Head of caudate nucleus (tissue), 42 donors: ENCODE measurements around the gene PEMT.
"Not testable (repeated sequence)": the region's sequence is repeated elsewhere in the genome, so short reads cannot be mapped to it uniquely, and the experiment has no call there.

ENCODE experiments used
- DNase-seq, 42 donors: peaks; one replicate each; pipeline versions ENCODE4 v3.0.0 to v3.0.0-alpha.2; 2020 to 2021; ENCODE audit warnings: mixed read lengths in 7 of 42
- intact Hi-C: fragments of 100-400 bp; cut with DNase I; formaldehyde crosslinking; loops from one replicate; pipeline ENCODE4 v1.15.0; 2022

The PEMT gene

DNA sequence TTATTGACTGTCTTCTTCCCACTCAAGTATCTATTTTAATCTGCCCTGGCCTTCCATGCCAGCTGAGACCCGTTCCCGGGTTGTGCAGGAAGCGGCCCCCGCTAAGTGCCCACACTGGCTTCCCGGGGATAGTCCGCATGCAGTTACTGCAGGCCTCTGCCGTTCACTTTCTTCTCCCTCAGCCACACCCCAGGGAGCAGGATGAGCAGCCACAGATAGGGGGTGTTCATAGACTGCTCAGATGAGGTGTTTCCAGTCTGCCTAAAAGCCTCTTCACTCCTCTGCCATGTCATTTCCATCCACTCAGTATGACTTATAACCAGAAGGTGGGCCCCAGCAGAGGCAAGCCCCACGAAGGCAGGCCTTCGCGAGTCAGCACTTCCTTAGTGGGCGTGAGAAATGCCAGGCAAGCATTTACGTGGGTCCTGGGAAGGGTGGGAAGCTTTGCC lies 107.0 kb downstream of the PEMT start:
- peak; percentile 33 to 92 (median 72) for DNase-seq
- intact Hi-C loops, result no loop called here

DNA sequence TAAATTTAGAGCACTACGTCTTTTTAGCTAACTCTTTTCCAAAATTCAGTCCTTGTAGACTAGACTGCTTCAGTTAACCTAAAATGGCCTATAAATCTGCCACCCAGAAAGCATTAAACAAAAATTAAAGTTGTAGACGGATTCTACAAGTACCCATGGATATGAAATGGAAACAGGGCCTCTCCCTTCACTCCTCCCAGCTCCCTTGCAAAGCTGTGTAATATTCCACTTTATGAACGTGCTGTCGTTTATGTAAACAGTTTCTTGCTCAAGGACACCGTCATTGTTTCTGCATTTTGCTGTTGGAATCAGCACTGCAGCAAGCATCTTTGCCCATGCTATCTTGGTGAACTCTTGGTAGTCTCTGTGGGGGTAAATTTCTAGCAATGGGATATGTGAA lies 109.6 kb downstream of the PEMT start:
- intact Hi-C loops, result no loop called here

DNA sequence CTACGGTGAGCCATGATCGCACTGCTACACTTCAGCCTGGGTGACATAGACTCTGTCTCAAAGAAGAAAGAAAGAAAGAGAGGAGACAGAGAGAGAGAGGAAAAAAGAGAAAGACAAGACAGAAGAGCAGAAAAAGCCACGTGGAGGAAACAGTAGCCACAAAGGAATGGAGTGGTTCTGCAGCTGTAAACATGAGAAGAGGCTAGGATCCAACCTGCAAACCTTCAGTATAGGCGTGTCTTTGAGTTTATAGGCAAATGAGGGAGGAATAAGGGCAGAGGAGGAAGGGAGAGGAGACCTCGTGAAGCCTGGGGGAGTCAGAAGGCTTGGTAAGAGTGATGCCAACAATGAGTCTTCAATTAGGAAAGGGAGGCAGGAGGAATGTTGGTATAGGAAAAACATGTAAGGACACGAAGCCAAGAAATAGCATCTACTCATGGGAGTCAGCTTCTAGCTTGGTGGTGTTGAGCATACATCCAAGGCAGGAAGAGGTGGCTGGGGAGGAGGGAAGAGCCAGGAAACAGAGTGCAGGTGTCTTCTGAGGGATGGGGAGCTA lies 110.8 kb downstream of the PEMT start:
- DNase-seq, result peak in 1 of 42 donors; percentile 39
- intact Hi-C loops, result no loop called here

More for the DNA sequence above, 109.6 kb downstream of the PEMT start:
- DNase-seq, result no peak

- no peak for DNase-seq
- intact Hi-C loops, result no loop called here
Measured at GRCh38 chr17:17479209-17479608, 112.3 kb downstream of the PEMT start.

DNA sequence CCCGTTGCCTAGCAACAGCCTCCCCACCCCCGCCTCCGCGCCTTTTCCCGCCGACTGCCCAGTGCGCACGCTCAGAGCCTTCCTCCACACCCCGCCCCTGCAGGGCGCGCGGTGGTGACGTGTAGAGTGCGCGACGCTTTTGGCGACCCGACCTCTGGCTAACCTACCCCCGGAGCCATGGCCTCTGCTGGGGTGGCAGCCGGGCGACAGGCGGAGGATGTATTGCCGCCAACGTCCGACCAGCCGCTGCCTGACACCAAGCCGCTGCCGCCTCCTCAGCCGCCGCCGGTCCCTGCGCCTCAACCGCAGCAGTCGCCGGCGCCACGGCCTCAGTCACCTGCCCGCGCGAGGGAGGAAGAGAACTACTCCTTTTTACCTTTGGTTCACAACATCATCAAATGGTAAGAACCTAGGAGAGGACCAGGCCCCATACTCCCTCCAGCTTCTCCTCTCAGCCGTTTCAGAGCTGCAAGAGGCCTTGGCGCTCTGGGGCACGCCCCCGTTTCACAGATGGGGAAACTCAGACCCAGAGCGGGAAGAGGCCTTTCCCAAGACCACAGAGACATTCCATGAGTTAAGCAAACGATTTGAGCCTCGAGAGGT lies 114.5 kb downstream of the PEMT start, which contains the start of gene MED9:
Gene MED9, plus strand, starts transcription at position 136 of the 603 bp plus-strand sequence. Its CDS starts 42 bp downstream, at position 178.
- DNase-seq, result peak; percentile 77 to 97 (median 94)
- intact Hi-C loops, result no loop called here

GRCh38 chr17:17474341-17474740 lies 117.2 kb downstream of the PEMT start:
- intact Hi-C loops, result no loop called here
- no peak for DNase-seq

- DNase-seq, result no peak
- intact Hi-C loops, result no loop called here
Measured at GRCh38 chr17:17472333-17472920, 119.1 kb downstream of the PEMT start.

GRCh38 chr17:17469996-17470395 lies 121.5 kb downstream of the PEMT start:
- no peak for DNase-seq
- intact Hi-C loops, result no loop called here

DNA sequence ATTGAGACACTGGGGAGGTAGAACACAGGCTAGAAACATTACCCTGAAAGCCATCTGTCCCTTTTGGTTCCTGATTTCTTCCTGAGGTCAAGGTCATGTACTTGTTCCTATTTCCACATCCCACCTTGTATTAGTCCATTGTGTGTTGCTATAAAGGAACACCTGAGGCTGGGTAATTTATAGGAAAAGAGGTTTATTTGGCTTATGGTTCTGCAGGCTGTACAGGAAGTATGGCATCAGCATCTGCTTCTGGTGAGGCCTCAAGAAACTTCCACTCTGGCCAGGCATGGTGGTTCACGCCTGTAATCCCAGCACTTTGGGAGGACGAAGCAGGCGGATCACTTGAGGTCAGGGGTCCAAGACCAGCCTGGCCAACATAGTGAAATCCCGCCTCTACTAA lies 122.2 kb downstream of the PEMT start:
- no peak for DNase-seq
- intact Hi-C loops, result no loop called here

GRCh38 chr17:17468217-17469010 lies 123.1 kb downstream of the PEMT start:
- intact Hi-C loops, result no loop called here
- DNase-seq, result peak in 1 of 42 donors; percentile 27

DNA sequence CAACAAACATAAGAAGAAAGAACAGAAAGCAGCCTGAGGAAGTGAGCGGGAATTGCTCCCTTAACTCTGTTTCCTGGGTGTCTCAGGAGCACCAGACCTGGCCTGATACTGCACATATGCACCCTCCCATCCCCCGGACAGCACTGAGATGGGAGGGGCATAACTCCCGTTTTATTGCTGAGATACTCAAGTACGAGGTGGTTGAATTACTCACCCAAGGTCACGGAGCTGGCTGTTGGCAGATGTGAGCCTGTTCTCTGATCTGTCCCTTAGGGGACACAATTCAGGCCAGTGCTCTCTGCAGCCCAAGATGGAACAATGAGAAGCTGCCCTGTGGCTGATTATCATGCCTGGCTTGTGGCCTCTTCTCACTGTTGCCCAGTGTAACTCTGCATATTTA lies 123.8 kb downstream of the PEMT start:
- intact Hi-C loops, result no loop called here
- DNase-seq, result no peak

DNA sequence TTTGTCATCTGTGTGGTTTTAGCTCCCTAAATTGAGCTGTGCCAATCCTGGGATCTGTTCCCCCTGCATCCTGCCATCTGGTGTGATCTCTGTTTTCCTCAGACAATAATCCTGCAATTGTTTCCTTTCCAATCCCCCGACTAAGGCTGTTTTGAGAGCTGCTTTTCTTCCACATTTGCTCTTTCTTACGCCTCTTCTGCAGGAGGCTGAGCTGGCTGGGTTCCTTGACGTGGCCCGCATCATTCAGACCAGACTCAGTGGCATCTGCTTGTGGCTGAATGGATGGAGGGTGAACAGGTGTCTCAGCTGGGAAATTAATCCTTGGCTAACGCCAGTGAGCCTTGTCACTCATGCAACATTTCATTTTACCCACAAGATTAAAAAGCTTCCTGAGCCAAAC lies 124.5 kb downstream of the PEMT start:
- DNase-seq, result peak in 2 of 42 donors; percentile 13 to 16
- intact Hi-C loops, result no loop called here

DNA sequence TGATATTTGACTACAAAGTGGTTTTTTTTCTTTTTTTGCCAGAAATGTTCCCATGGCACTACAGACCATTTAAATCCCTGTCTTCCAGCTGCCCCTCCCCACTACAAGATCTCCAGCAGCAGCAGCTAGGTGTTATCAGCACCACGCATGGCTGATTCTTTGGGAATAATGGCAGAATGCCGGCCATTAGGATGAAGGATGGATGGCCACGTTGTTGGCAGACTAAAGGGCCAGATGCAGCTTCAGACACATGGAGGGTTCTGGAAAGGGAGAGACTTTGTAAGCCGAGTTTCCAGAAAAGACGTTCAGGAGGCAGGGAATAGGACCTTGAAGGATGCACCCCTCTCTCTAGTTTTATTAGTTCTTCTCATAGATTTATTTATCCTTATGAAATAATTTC lies 125.0 kb downstream of the PEMT start:
- intact Hi-C loops, result no loop called here
- no peak for DNase-seq

GRCh38 chr17:17465878-17466277 lies 125.6 kb downstream of the PEMT start:
- intact Hi-C loops, DNase-seq: not testable (repeated sequence)

GRCh38 chr17:17463821-17464220 lies 127.7 kb downstream of the PEMT start:
- peak in 13 of 42 donors; percentile 13 to 64 (median 37) for DNase-seq
- intact Hi-C loops, result no loop called here

DNA sequence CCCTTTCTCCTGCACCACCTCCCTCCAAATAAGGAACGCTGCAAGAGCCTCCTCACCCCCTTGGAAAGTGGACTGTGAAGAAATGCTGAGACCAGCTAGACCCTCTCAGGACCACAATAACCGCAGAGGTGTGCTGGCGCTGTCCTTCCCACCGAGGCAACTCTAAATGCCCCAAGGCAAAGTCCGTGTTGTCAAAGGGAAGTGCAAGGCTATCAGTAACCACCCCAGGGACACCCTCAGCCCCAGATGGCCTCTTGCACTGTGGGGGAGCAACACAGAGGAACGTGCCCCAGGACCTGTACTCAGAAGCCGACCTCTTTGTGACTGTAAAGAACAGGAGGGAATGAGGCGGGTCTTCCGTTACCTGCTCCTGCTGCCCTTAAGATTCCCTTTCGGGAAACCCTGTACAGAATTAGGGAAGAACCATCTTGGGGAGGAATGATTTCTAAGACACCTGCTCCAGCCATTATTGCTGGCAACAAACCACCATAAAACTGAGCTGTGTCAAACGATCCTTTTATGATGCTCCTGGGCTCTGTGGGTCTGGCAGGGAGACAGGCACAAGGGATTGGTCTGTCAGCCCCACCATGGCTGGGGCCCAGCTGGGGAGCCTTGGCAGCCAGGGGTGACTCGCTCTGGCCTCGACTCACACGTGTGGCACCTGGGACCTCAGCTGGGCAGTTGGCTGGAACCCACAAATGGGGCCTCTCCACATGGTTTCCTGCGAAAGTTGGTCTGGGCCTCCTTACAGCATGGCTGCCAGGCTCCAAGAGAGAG lies 129.3 kb downstream of the PEMT start:
- intact Hi-C loops, result no loop called here
- DNase-seq, result no peak

GRCh38 chr17:17460038-17460437 lies 131.5 kb downstream of the PEMT start:
- intact Hi-C loops, result no loop called here

GRCh38 chr17:17457680-17458079 lies 133.8 kb downstream of the PEMT start:
- intact Hi-C loops, result no loop called here

More at GRCh38 chr17:17460038-17460437, 131.5 kb downstream of the PEMT start:
- DNase-seq, result no peak

GRCh38 chr17:17456251-17456650 lies 135.3 kb downstream of the PEMT start:
- intact Hi-C loops, result no loop called here
- no peak for DNase-seq

More at GRCh38 chr17:17457680-17458079, 133.8 kb downstream of the PEMT start:
- DNase-seq, result no peak
